Measurements from ENCODE around the gene IGF2BP3.

- TF ChIP-seq CTCF (IDR thresholded peaks at IDR 0.05): no peak
- no peak for TF ChIP-seq POLR2A (IDR thresholded peaks at IDR 0.05)
These were observed 205.3 kb downstream of the IGF2BP3 start for GRCh38 chr7:23264916-23265458.
